Prostate gland (tissue), 2 donors: ENCODE results near the gene ZCCHC24.

Source experiments
- CTCF ChIP-seq, 4 experiments: fragments of 200-600 bp in 2 of 4; fragments of 450-650 bp in 2 of 4; sonication (generic) in 2 of 4; IDR thresholded peaks; 1 replicate in 3 of 4; 2 replicates in 1 of 4; pipeline ENCODE4 v1.5.1; 2016 to 2019; ENCODE audit warnings: antibody characterized with exemption in 4 of 4, mild to moderate bottlenecking in 2 of 4, moderate library complexity in 2 of 4
- POLR2A ChIP-seq: fragments of 450-650 bp; IDR thresholded peaks from one replicate; pipeline ENCODE4 v1.6.1; 2016; ENCODE audit warnings: antibody characterized with exemption, mild to moderate bottlenecking
- POLR2AphosphoS5 ChIP-seq: sonication (generic); formaldehyde crosslinking; IDR thresholded peaks from one replicate; pipeline ENCODE4 v1.6.1; 2017; ENCODE audit warnings: antibody characterized with exemption

GRCh38 chr10:79471776-79472175 lies 26.4 kb upstream of the ZCCHC24 start:
- TF ChIP-seq CTCF (IDR thresholded peaks at IDR 0.05) (no peak), POLR2A (no peak), POLR2AphosphoS5 (no peak)
